H1 (cell line): ENCODE results near the gene GTF3C2. TPM values are rescaled to one million over a fixed set of nuclear protein-coding genes. Genes with fewer than 3 reads are reported as not detected.

Experiments used
- CTCF ChIA-PET: fragments of 300-600 bp; sonication (Branson Sonifier 250); formaldehyde crosslinking; loops from one replicate; lab custom pipeline; 2021; ENCODE audit not compliant: partially characterized antibody; lab: Charles Lee
- POLR2A ChIA-PET: fragments of 300-600 bp; sonication (Branson Sonifier 250); formaldehyde crosslinking; loops from one replicate; lab custom pipeline; 2021; ENCODE audit warnings: inconsistent platforms; ENCODE audit not compliant: partially characterized antibody; lab: Charles Lee
- DNase-seq, 2 experiments: peaks; one replicate each; pipeline versions ENCODE4 v3.0.0 to v3.0.0-alpha.2; 2010 to 2022; ENCODE audit warnings: low spot score in 2 of 2, low read depth in 1 of 2, mixed read lengths in 1 of 2
- FAIRE-seq: peaks from 2 replicates; lab custom pipeline; 2011; peaks lifted over from hg19 to GRCh38; lab: Jason Lieb, UNC
- H2AFZ ChIP-seq: 2 replicates; pipeline ENCODE4 v1.8.1; 2012; ENCODE audit warnings: low read length, inconsistent platforms
- H2AK5ac ChIP-seq: 2 replicates; pipeline ENCODE4 v1.6.1; 2013; ENCODE audit warnings: low read depth, low read length
- H2BK120ac ChIP-seq: replicated peaks from 2 replicates; pipeline ENCODE3; 2013; ENCODE audit warnings: low read depth, low read length, inconsistent platforms
- H2BK12ac ChIP-seq: 2 replicates; pipeline ENCODE4 v1.6.1; 2013; ENCODE audit warnings: low read depth, low read length
- H2BK15ac ChIP-seq: 2 replicates; pipeline ENCODE4 v1.6.1; 2013; ENCODE audit warnings: low read length
- H2BK20ac ChIP-seq: 2 replicates; pipeline ENCODE4 v1.6.1; 2013; ENCODE audit warnings: low read length
- H2BK5ac ChIP-seq: 2 replicates; pipeline ENCODE4 v1.6.1; 2013; ENCODE audit warnings: low read depth, low read length
- H3K14ac ChIP-seq: 2 replicates; pipeline ENCODE4 v1.6.1; 2013; ENCODE audit warnings: inconsistent platforms; ENCODE audit not compliant: insufficient read length
- H3K18ac ChIP-seq: 2 replicates; pipeline ENCODE4 v1.6.1; 2013; ENCODE audit warnings: low read length; ENCODE audit errors: extremely low read depth
- H3K23ac ChIP-seq: 2 replicates; pipeline ENCODE4 v1.6.1; 2013; ENCODE audit warnings: inconsistent platforms; ENCODE audit not compliant: insufficient read length
- H3K23me2 ChIP-seq: 2 replicates; pipeline ENCODE4 v1.6.1; 2013; ENCODE audit warnings: low read depth, low read length
- H3K27ac ChIP-seq: 2 replicates; pipeline ENCODE4 v1.6.1; 2011; ENCODE audit warnings: low read depth, low read length, inconsistent platforms
- H3K27me3 ChIP-seq, 4 experiments: replicated peaks in 1 of 4; 1 replicate in 1 of 4; 2 replicates in 3 of 4; pipeline versions ENCODE4 v1.6.1 to v1.8.1; 2011 to 2013; ENCODE audit warnings: low read length in 3 of 4, mild to moderate bottlenecking in 3 of 4, inconsistent platforms in 2 of 4, mixed read lengths in 2 of 4, moderate library complexity in 1 of 4; ENCODE audit not compliant: control insufficient read depth in 3 of 4, insufficient read depth in 3 of 4; ENCODE audit errors: extremely low read depth in 1 of 4
- H3K36me3 ChIP-seq, 4 experiments: 2 replicates each; pipeline versions ENCODE4 v1.6.1 to v1.8.1; 2011 to 2013; ENCODE audit warnings: mild to moderate bottlenecking in 4 of 4, low read length in 3 of 4, moderate library complexity in 2 of 4, control low read depth in 1 of 4, inconsistent platforms in 1 of 4; ENCODE audit not compliant: insufficient read depth in 4 of 4, control insufficient read depth in 2 of 4
- H3K4ac ChIP-seq: replicated peaks from 2 replicates; pipeline ENCODE3; 2013; ENCODE audit warnings: low read length, low read depth, mixed read lengths, inconsistent platforms; ENCODE audit not compliant: insufficient read length
- H3K4me1 ChIP-seq, 4 experiments: replicated peaks in 1 of 4; 1 replicate in 1 of 4; 2 replicates in 3 of 4; pipeline versions ENCODE4 v1.6.1 to v1.8.1; 2011 to 2013; ENCODE audit warnings: low read length in 3 of 4, inconsistent platforms in 2 of 4, mixed read lengths in 1 of 4; ENCODE audit not compliant: insufficient read depth in 4 of 4, control insufficient read depth in 3 of 4
- H3K4me2 ChIP-seq, 2 experiments: 2 replicates each; pipeline versions ENCODE4 v1.6.1 to v1.8.1; 2011 to 2013; ENCODE audit warnings: low read depth in 2 of 2, low read length in 2 of 2, control low read depth in 1 of 2, inconsistent platforms in 1 of 2, mild to moderate bottlenecking in 1 of 2; ENCODE audit not compliant: insufficient read depth in 1 of 2
- H3K4me3 ChIP-seq, 4 experiments: fragments of 200-600, 300-600 bp in 1 of 4; sonication (generic), shearing (Covaris generic), sonication (Bioruptor Twin) in 1 of 4; 2 replicates each; pipeline versions ENCODE4 v1.5.1 to v1.8.1; 2011 to 2016; ENCODE audit warnings: low read length in 4 of 4, low read depth in 3 of 4, control low read depth in 2 of 4, inconsistent platforms in 2 of 4, mild to moderate bottlenecking in 2 of 4, mixed read lengths in 1 of 4, moderate library complexity in 1 of 4; ENCODE audit not compliant: insufficient read depth in 2 of 4; ENCODE audit errors: extremely low read depth in 1 of 4
- H3K56ac ChIP-seq: replicated peaks from 2 replicates; pipeline ENCODE3; 2013; ENCODE audit warnings: low read depth, mild to moderate bottlenecking, mixed read lengths, low read length, inconsistent platforms; ENCODE audit not compliant: insufficient read length
- H3K79me1 ChIP-seq: 2 replicates; pipeline ENCODE4 v1.6.1; 2013; ENCODE audit warnings: low read depth, low read length, control low read depth
- H3K79me2 ChIP-seq, 2 experiments: 2 replicates each; pipeline versions ENCODE4 v1.6.1 to v1.8.1; 2012 to 2013; ENCODE audit warnings: low read length in 2 of 2, mild to moderate bottlenecking in 2 of 2, inconsistent platforms in 1 of 2; ENCODE audit not compliant: insufficient read depth in 2 of 2, control insufficient read depth in 1 of 2
- H3K9ac ChIP-seq, 4 experiments: replicated peaks in 1 of 4; 1 replicate in 1 of 4; 2 replicates in 3 of 4; pipeline versions ENCODE4 v1.6.1 to v1.8.1; 2011 to 2013; ENCODE audit warnings: low read depth in 3 of 4, low read length in 3 of 4, control low read depth in 2 of 4, mild to moderate bottlenecking in 2 of 4, moderate library complexity in 2 of 4, inconsistent platforms in 1 of 4; ENCODE audit errors: extremely low read depth in 1 of 4
- H3K9me3 ChIP-seq, 2 experiments: 2 replicates each; pipeline versions ENCODE4 v1.6.1 to v1.8.1; 2012 to 2013; ENCODE audit warnings: mild to moderate bottlenecking in 2 of 2, moderate library complexity in 2 of 2, control low read depth in 1 of 2, inconsistent platforms in 1 of 2, low read depth in 1 of 2, low read length in 1 of 2, mixed read lengths in 1 of 2; ENCODE audit not compliant: insufficient read depth in 2 of 2
- H4K20me1 ChIP-seq, 2 experiments: replicated peaks in 1 of 2; 2 replicates each; pipeline versions ENCODE3 to v1.8.1; 2011 to 2013; ENCODE audit warnings: inconsistent platforms in 2 of 2, low read length in 2 of 2, mild to moderate bottlenecking in 1 of 2; ENCODE audit not compliant: insufficient read depth in 2 of 2, control insufficient read depth in 1 of 2
- H4K5ac ChIP-seq: 2 replicates; pipeline ENCODE4 v1.6.1; 2013; ENCODE audit warnings: low read length, low read depth, mixed read lengths, inconsistent platforms; ENCODE audit not compliant: insufficient read length
- H4K8ac ChIP-seq: 2 replicates; pipeline ENCODE4 v1.8.0; 2013; ENCODE audit warnings: mild to moderate bottlenecking, moderate library complexity, low read length, inconsistent platforms; ENCODE audit not compliant: insufficient read depth; ENCODE audit errors: extremely low read depth
- H4K91ac ChIP-seq: replicated peaks from 2 replicates; pipeline ENCODE3; 2013; ENCODE audit warnings: low read length, mixed read lengths, inconsistent platforms; ENCODE audit not compliant: insufficient read length
- ATF3 ChIP-seq: IDR thresholded peaks from 2 replicates; pipeline ENCODE4 v1.6.1; 2011; ENCODE audit warnings: low read depth, mild to moderate bottlenecking, low read length; ENCODE audit not compliant: insufficient read depth
- JUN ChIP-seq: IDR thresholded peaks from 2 replicates; pipeline ENCODE4 v1.6.1; 2011; ENCODE audit warnings: low read depth, mild to moderate bottlenecking, improper control_type of control experiment, low read length
- KDM1A ChIP-seq: fragments of 200-600, 300-600 bp; sonication (generic); IDR thresholded peaks from 2 replicates; pipeline ENCODE4 v1.7.1; 2016; ENCODE audit warnings: mild to moderate bottlenecking, low read length, borderline replicate concordance
- NANOG ChIP-seq: IDR thresholded peaks from 2 replicates; pipeline ENCODE4 v1.6.1; 2011; ENCODE audit warnings: low read length, low read depth, mild to moderate bottlenecking, inconsistent platforms; ENCODE audit not compliant: insufficient read depth, poor library complexity, severe bottlenecking
- SIRT6 ChIP-seq: IDR thresholded peaks from one replicate; pipeline ENCODE4 v1.7.1; 2012; ENCODE audit warnings: low read length, inconsistent platforms
- SUZ12 ChIP-seq: fragments of 200-600 bp; sonication (generic); IDR thresholded peaks from 2 replicates; pipeline ENCODE4 v1.6.1; 2012; ENCODE audit warnings: mild to moderate bottlenecking, inconsistent platforms, low read length, moderate library complexity, mixed read lengths
- TAF7 ChIP-seq: optimal IDR thresholded peaks from 2 replicates; pipeline ENCODE3; 2011; ENCODE audit warnings: low read depth, mild to moderate bottlenecking, inconsistent platforms, low read length, moderate library complexity, borderline replicate concordance
- USF2 ChIP-seq: IDR thresholded peaks from 2 replicates; pipeline ENCODE4 v1.6.1; 2011; ENCODE audit warnings: low read length, improper control_type of control experiment
- WGBS, 2 experiments: shearing (Covaris generic) in 1 of 2; methylation state at CpG; one replicate each; pipeline versions ENCODE4 v1.1.6 to v1.1.7; 2013 to 2015; ENCODE audit warnings: low lambda C conversion rate in 2 of 2, mixed read lengths in 2 of 2, inconsistent platforms in 1 of 2, low coverage in 1 of 2, missing lambda C conversion rate in 1 of 2; ENCODE audit not compliant: insufficient replicate concordance in 2 of 2, insufficient coverage in 1 of 2, insufficient read length in 1 of 2; ENCODE audit errors: extremely low coverage in 1 of 2, missing lambda C conversion rate in 1 of 2; 5-methylcytosine and 5-hydroxymethylcytosine counted together
- polyA plus RNA-seq, 7 experiments: library from polyadenylated mRNA; depleted of rRNA in 3 of 7; stranded (reverse) in 5 of 7; unstranded in 2 of 7; fragments of >200 nt in 5 of 7; fragments of 200-250 nt in 2 of 7; gene quantifications; 1 replicate in 5 of 7; 2 replicates in 1 of 7; 4 replicates in 1 of 7; pipeline versions ENCODE4 v1.2.1 to v1.2.3, GENCODE V29; 2011 to 2013; ENCODE audit warnings: missing spikeins in 2 of 7, mixed read lengths in 2 of 7
- total RNA-seq: library from RNA; stranded (reverse); fragmentation: NEBNext Ultra II Directional; extraction: Animal tissue kit (Norgen Biotek cat#: 25700); gene quantifications from 2 replicates; pipeline ENCODE4 v1.2.1, GENCODE V29; 2021

The GTF3C2 gene
- total and polyA plus RNA-seq, 2 of the 8 experiments (the other 6 are each of a cell fraction or from before 2014, with no cell fraction given), result 118 to 127 TPM

- Histone ChIP-seq H2BK12ac (no peak within 1 kb of the TSS), H2AK5ac (no peak within 1 kb of the TSS), H4K20me1 (peaks cover 0 to 14% of the 10 kb centered on the region in 2 experiments), H3K23ac (no peak within 1 kb of the TSS), H3K56ac (peak within 1 kb of the TSS; percentile 67), H3K27me3 (no peaks in the 10 kb centered on the region), H2BK20ac (no peak within 1 kb of the TSS), H4K8ac (peak within 1 kb of the TSS; percentile 94), H3K36me3 (peaks cover 25 to 51% (median 42%) of the 10 kb centered on the region in 4 experiments), H2BK120ac (no peak within 1 kb of the TSS), H4K5ac (peak within 1 kb of the TSS; percentile 85), H2BK5ac (peak within 1 kb of the TSS; percentile 84; the same call in 1 of the 2 replicates), H3K27ac (peak within 1 kb of the TSS; percentile 62), H4K91ac (peak within 1 kb of the TSS; percentile 49), H2BK15ac (peak within 1 kb of the TSS; percentile 32; the same call in 1 of the 2 replicates), H3K79me1 (peaks cover 5% of the 10 kb centered on the region; the same call in 1 of the 2 replicates), H3K79me2 (peaks cover 2 to 21% of the 10 kb centered on the region in 2 experiments; a peak in 3 of 4 replicates), H3K9ac (peak within 1 kb of the TSS; percentile 57 to 91 (median 86)), H3K4ac (no peak within 1 kb of the TSS), H3K9me3 (no peaks in the 10 kb centered on the region), H2AFZ (peak within 1 kb of the TSS; percentile 38), H3K23me2 (peaks cover 8% of the 10 kb centered on the region), H3K14ac (no peak within 1 kb of the TSS), H3K4me1 (peaks cover 0 to 4% (median 2%) of the 10 kb centered on the region in 4 experiments; a peak in 4 of 7 replicates), H3K4me2 (peak within 1 kb of the TSS; percentile 77 to 81), H3K4me3 (peak within 1 kb of the TSS; percentile 72 to 99 (median 88)), H3K18ac (peak within 1 kb of the TSS; percentile 86)
- FAIRE-seq (no peak), DNase-seq (peak; percentile 98 to 99)
- ChIA-PET CTCF (interaction anchor here (0.8 to 2.8 kb wide), 22 partner anchors 9 to 278 kb away, joined by 3 to 10 read pairs (median 4); partner anchors contain the start of genes GTF3C2 and UCN), POLR2A (interaction anchor here (0.8 to 8.2 kb wide), 17 partner anchors 8 to 162 kb away, joined by 3 to 135 read pairs (median 3); partner anchors contain the start of genes FNDC4, GTF3C2, MPV17 and NRBP1)
- 1% methylated on average over 78 of the region's 85 CpGs; no CpG with 5 or more reads in 1 of the 2 experiments for WGBS, 2 experiments
- TF ChIP-seq ATF3, result 0 out of 2 replicates have a peak, but pooled peaks have one; percentile 14
- no peak for TF ChIP-seq SIRT6
- TF ChIP-seq USF2, result no peak
- TF ChIP-seq SUZ12, result no peak; the same call in 1 of the 2 replicates
- TF ChIP-seq TAF7, result peak; percentile 74
- TF ChIP-seq NANOG, result no peak
- TF ChIP-seq JUN, result no peak
- TF ChIP-seq KDM1A, result no peak
These were observed 13.7 kb upstream of the GTF3C2 start, which contains the start of the genes EIF2B4 and SNX17 for GRCh38 chr2:27370026-27370815. EIF2B4 (minus strand) TSS chr2:27370338; CDS start chr2:27370314, 24 bp downstream. SNX17 (plus strand) TSS chr2:27370616; CDS start chr2:27370744, 128 bp downstream.
